CD4-positive, alpha-beta T cell (primary cell): ENCODE data around the gene SPDYC. TPM values are rescaled to one million over a fixed set of nuclear protein-coding genes. Genes with fewer than 3 reads are reported as not detected.

Experiments used
- ATAC-seq: fragments of 200-7000 bp; cut with Tn5 transposase; one replicate; pipeline ENCODE4 v1.10.0; 2022; ENCODE audit warnings: mild to moderate bottlenecking; ENCODE audit not compliant: poor library complexity
- CTCF ChIA-PET: fragments of 350-600 bp; sonication (Branson Sonifier 250); formaldehyde crosslinking; loops from one replicate; lab custom pipeline; 2021; ENCODE audit warnings: antibody characterized with exemption, inconsistent platforms; lab: Charles Lee
- POLR2A ChIA-PET: fragments of 350-600 bp; sonication (Branson Sonifier 250); formaldehyde crosslinking; loops from one replicate; lab custom pipeline; 2021; ENCODE audit warnings: antibody characterized with exemption, inconsistent platforms; lab: Charles Lee
- DNase-seq, 14 experiments: peaks; one replicate each; pipeline ENCODE4 v3.0.0-alpha.2; 2013 to 2020; ENCODE audit warnings: mixed read lengths in 2 of 14
- H3K27ac ChIP-seq, 2 donors: one replicate each; pipeline versions ENCODE4 v1.5.1 to v1.7.0; 2013; ENCODE audit warnings: low read length in 2 of 2, low read depth in 1 of 2, mild to moderate bottlenecking in 1 of 2
- H3K27me3 ChIP-seq, 2 experiments: 1 replicate in 1 of 2; 2 replicates in 1 of 2; pipeline versions ENCODE4 v1.6.1 to v1.7.0; 2013; ENCODE audit warnings: low read length in 2 of 2, control low read depth in 1 of 2, mild to moderate bottlenecking in 1 of 2, moderate library complexity in 1 of 2; ENCODE audit not compliant: insufficient read depth in 2 of 2, control insufficient read depth in 1 of 2
- H3K36me3 ChIP-seq: one replicate; pipeline ENCODE4 v1.6.1; 2013; ENCODE audit warnings: low read length, control low read depth; ENCODE audit not compliant: insufficient read depth
- H3K4me1 ChIP-seq: one replicate; pipeline ENCODE4 v1.6.1; 2013; ENCODE audit warnings: low read length, control low read depth; ENCODE audit not compliant: insufficient read depth
- H3K4me3 ChIP-seq: one replicate; pipeline ENCODE4 v1.5.1; 2013; ENCODE audit warnings: mild to moderate bottlenecking, low read length, moderate library complexity
- H3K9me3 ChIP-seq, 2 experiments: 1 replicate in 1 of 2; 2 replicates in 1 of 2; pipeline versions ENCODE4 v1.6.1 to v1.7.0; 2013; ENCODE audit warnings: low read length in 2 of 2, mild to moderate bottlenecking in 2 of 2, control low read depth in 1 of 2, moderate library complexity in 1 of 2; ENCODE audit not compliant: control insufficient read depth in 1 of 2, insufficient read depth in 1 of 2
- H3K27ac Mint-ChIP-seq: one replicate; pipeline ENCODE4 v1.8.0; 2020; ENCODE audit warnings: mixed read lengths
- H3K27me3 Mint-ChIP-seq: one replicate; pipeline ENCODE4 v1.8.0; 2021; ENCODE audit warnings: mixed read lengths
- H3K36me3 Mint-ChIP-seq: one replicate; pipeline ENCODE4 v1.8.0; 2021; ENCODE audit warnings: low read depth, mixed read lengths
- H3K4me1 Mint-ChIP-seq: one replicate; pipeline ENCODE4 v1.8.0; 2021; ENCODE audit warnings: low read depth, mixed read lengths
- H3K4me3 Mint-ChIP-seq: one replicate; pipeline ENCODE4 v1.8.0; 2020; ENCODE audit warnings: mild to moderate bottlenecking, mixed read lengths
- H3K9me3 Mint-ChIP-seq: one replicate; pipeline ENCODE4 v1.8.0; 2020; ENCODE audit warnings: mixed read lengths
- CTCF ChIP-seq: fragments of 200-600 bp; IDR thresholded peaks from one replicate; pipeline ENCODE4 v1.8.0; 2022; ENCODE audit warnings: antibody characterized with exemption, mild to moderate bottlenecking
- intact Hi-C, 2 experiments: fragments of 100-400 bp; cut with DNase I in 1 of 2; cut with micrococcal nuclease in 1 of 2; formaldehyde crosslinking; loops; one replicate each; pipeline versions ENCODE4 v1.15.1 to v1.9.0; 2023 to 2025; cut with DNase I, micrococcal nuclease
- total RNA-seq, 174 experiments: library from RNA in 2 of 174; stranded (reverse) in 2 of 174; gene quantifications; one replicate each; pipeline ENCODE4 v1.2.3 and lab custom pipeline; 2021 to 2026

SPDYC gene
- total RNA-seq, 2 experiments from 2014 or later, result not detected

DNA sequence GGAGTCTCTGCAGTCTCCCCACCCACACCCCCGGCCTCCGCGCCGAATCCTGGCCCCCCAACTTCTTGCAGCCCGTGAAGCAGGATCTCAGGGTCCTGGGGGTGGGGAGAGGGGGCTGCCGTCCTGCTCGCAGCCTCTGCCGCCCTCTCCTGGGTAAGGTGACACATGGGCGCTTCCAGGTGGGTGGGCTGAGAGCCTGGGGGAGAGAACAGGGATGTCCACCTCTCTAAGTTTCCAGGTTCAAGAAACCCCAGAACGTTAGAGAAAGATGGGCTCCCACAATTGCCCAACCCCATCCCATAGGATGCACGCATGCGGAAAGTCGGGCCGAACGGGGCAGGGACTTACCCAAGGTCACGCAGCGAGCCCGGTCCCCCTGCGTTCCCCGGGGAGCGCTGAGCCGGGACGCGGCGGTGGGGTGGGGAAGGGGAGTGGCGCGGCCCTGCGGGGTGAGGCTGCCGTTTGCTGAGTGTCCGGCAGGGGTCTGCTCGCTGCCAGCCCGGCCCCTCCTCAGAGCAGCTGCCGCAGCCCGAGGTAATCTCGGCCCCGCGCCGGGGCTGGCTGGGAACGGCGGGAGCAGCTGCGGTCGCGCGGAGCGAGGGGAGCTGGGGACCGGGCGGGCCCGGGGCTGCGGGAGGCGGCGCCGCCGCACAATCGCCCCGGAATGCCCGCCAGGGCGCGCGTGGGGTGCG is 11.0 kb downstream of the SPDYC start:
- ChIA-PET POLR2A (interaction anchor here (0.6 to 3.9 kb wide), 8 partner anchors 14 to 436 kb away, joined by 3 to 30 read pairs (median 5); partner anchors contain the start of genes FAU, MRPL49, SYVN1 and VPS51), CTCF (interaction anchor here (1.0 to 1.7 kb wide), 5 partner anchors 10 to 71 kb away, joined by 3 to 6 read pairs (median 4); partner anchors contain the start of gene TM7SF2)
- H3K27ac Mint-ChIP-seq, result peak overlapping the region; percentile 83
- H3K4me1 ChIP-seq, result peaks cover 37% of the 10 kb centered on the region
- intact Hi-C loops, result loop anchor here (1.0 to 5.0 kb wide), 4 partner anchors 44 to 169 kb away; partner anchors contain the start of gene ARL2 (in 1 of the 2)
- H3K4me3 ChIP-seq, result peak overlapping the region; percentile 97
- DNase-seq (peak; percentile 22 to 80 (median 45)), ATAC-seq (peak; percentile 67)
- no peaks in the 10 kb centered on the region for H3K27me3 Mint-ChIP-seq
- peaks cover 25% of the 10 kb centered on the region for H3K36me3 ChIP-seq
- H3K27ac ChIP-seq, result no peak overlapping the region
- H3K9me3 ChIP-seq, result no peaks in the 10 kb centered on the region
- peaks cover 20% of the 10 kb centered on the region for H3K36me3 Mint-ChIP-seq
- H3K27me3 ChIP-seq, result no peaks in the 10 kb centered on the region
- no peaks in the 10 kb centered on the region for H3K9me3 Mint-ChIP-seq
- peaks cover 12% of the 10 kb centered on the region for H3K4me1 Mint-ChIP-seq
- peak; percentile 65 for TF ChIP-seq CTCF
- H3K4me3 Mint-ChIP-seq, result peak overlapping the region; percentile 94

DNA sequence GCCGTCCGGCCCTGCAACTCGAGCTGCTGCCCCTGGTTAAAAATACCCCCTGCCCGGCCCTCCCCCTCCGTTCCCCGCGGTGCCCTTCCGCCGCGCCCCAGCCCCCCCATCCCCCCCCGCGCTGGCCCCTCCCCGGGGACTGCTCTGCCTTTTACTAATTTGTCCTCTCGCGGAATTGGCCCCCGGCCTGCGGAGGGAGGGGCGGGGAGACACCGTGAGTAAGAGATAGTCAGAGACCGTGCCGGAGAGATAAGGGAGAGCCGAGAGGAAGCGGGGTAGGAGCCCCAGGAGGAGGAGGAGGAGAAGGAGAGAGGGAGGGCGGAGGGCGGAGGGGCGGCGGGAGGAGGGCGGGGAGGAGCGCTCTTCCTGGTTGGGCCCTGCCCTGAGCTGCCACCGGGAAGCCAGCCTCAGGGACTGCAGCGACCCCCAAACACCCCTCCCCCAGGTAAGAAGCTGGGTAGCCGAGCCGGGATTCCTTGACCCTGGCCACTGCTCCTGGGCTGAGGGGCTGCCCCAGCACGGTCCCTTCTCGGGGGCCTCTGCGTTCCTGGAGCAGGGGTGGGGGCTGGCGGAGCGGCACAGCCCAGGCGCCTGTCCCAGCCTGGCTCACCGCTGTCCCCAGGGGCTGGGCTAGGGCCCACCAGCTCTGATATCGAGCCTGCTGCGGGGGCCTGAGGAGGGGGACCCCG is 11.7 kb downstream of the SPDYC start, which contains the start of gene CAPN1:
Gene CAPN1 (plus strand): TSS at position 360 of the 689 bp plus-strand sequence. CDS start 774 bp downstream, outside the sequence.
- peaks cover 26% of the 10 kb centered on the region for H3K36me3 Mint-ChIP-seq
- H3K4me3 ChIP-seq, result peak within 1 kb of the TSS; percentile 97

More for the DNA sequence above, 11.7 kb downstream of the SPDYC start, which contains the start of gene CAPN1:
- H3K27ac ChIP-seq, result peak within 1 kb of the TSS; percentile 64
- no peaks in the 10 kb centered on the region for H3K9me3 Mint-ChIP-seq
- DNase-seq, result peak; percentile 38 to 86 (median 66)
- TF ChIP-seq CTCF, result no peak
- peak within 1 kb of the TSS; percentile 83 for H3K27ac Mint-ChIP-seq
- peaks cover 37% of the 10 kb centered on the region for H3K4me1 ChIP-seq
- H3K36me3 ChIP-seq, result peaks cover 32% of the 10 kb centered on the region
- no peaks in the 10 kb centered on the region for H3K27me3 ChIP-seq
- peak within 1 kb of the TSS; percentile 96 for H3K4me3 Mint-ChIP-seq
- peaks cover 12% of the 10 kb centered on the region for H3K4me1 Mint-ChIP-seq
- ChIA-PET POLR2A (interaction anchor here (0.6 to 3.9 kb wide), 10 partner anchors 13 to 437 kb away, joined by 3 to 30 read pairs (median 4); partner anchors contain the start of genes DPF2, FAU, MRPL49 and POLA2), CTCF (interaction anchor here (1.1 to 1.7 kb wide), 3 partner anchors 9 to 71 kb away, joined by 4 to 6 read pairs (median 4); partner anchors contain the start of gene TM7SF2)
- intact Hi-C loops, result loop anchor here (1.0 to 5.0 kb wide), 4 partner anchors 44 to 169 kb away; partner anchors contain the start of gene ARL2 (in 1 of the 2)
- H3K27me3 Mint-ChIP-seq, result no peaks in the 10 kb centered on the region
- peak; percentile 69 for ATAC-seq
- H3K9me3 ChIP-seq, result no peaks in the 10 kb centered on the region
